NCI-H524 treated with DMSO at 0.1 percent for 48 hours (cell line): ENCODE results near the gene VAV2.

Experiments used
- DNase-seq: peaks from one replicate; lab custom pipeline; 2025; lab: John Stamatoyannopoulos, UW

The VAV2 gene

DNA sequence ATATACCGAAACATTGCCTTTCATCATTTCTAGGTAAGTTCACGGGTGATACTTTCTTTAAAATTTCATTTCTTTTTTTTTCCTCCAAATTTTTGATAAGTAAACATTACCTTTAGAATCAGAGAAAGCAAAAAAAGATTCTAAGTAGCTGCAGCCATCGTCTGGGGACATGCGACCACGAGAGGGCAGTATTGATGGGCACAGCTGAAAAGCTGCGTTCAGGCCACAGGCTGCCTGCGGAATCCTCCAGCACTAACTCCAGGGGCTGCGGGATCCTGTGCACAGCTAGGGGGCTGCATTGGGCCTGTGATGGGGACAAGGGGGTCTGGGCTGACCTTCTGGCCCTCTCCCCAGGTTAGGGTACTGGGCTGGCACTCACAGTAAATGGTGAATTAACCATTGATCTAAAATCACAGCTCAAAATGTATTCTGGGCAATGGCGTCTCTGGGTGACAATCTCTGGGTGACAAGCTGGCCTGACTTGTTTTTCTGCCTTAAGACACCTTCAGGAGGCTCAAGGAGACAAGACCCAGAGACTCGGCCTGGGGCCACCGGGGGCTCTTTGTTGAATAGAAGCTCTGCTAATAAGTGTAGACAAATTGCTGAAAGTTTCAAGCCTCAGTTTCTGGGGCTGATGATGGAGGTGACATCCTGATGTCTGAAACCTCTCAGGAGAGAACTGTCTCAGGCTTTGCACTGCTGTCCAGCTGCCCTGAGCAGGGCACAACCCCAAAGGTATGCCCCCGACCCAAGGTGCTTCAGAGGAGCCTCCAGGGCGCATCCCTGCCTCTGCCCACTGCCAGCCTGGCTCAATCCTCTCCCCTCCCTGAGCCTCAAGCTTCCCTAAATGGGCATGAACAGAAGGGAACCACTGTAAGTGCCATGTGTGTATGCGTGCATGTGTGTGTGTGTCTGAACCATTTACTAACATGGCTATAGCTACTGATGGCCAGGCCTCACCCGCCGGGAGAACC, 209.7 kb downstream of the VAV2 start:
- DNase-seq = peak; percentile 9

DNA sequence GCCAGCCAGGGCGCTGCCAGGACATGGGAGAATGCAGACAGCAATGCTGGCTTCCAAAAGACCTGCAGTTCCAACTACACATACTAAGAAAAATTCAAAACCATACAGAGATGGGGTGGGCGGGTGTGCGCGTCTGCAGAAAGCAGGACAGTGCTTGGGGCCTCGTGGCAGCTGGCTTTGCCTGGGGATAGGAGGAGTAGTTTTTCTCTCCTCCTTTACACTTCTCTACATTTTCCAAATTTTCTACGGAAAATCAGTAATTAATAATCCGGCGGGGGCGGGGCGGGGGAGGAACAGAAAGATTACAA, 210.3 kb downstream of the VAV2 start:
- no peak for DNase-seq

DNA sequence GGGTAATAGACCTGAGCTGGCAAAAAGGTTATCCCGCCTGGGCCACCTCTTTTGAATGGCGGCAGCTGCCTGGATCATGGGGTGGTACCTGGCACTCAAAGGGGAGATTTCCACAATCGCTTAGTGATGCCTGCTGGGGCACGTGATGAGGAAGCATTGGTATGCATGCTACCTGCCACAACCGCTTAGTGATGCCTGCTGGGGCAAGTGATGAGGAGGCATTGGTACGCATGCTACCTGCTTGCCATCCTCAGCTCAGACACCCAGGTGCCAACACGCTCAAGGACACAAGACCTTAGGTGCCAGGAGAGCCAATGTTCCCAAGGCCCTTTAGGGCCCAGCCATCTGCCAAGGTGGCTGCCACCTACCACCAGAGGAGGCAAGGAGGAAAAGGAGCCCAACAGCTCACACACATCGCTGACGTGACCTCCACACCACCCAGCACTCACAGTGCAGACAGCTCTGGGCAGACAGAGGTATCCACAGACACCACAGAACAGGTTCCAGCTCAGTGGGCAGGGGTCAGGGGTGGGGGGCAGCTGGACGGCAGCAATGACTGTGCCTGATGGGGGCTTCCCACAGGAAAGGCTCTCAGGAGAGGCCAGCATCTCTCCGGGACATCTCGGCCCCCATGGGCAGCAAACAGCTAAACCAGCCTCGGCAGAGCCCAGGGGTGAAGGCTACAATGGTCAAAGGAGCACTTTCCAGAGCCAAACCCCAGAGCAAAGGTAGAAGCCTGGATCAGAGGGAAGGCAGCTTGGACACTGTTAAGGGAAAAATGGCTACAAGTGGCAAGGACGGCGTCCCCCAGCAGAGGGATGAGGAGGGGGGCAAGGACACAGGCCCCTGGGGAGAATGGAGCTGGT, 210.9 kb downstream of the VAV2 start:
- DNase-seq = no peak

DNA sequence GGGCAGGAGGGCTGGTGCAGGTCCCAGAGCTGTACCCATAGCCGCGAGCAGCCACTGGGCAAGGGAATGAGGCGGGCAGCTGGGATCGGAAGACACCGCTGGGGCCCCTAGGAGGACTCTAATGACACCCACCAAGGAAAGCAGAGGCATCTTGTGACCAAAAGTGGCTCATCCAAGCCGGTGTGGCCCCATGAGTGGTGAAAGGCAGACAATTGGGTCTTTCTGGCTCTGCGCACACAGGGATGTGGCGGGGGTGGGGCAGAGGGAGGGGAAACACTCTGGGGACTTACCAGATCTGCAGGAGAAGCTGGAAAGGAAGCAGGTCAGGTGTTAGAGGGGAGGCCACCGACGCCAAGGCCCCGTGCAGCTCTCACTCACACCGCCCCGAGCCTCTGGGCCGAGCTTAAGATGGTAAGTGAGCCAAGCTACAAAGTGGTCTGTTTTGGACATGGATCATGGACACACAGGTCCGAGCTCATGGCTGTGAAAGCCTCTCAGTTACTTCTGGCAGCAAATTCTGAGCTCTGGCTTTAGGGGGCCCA, 211.6 kb downstream of the VAV2 start:
- no peak for DNase-seq

DNA sequence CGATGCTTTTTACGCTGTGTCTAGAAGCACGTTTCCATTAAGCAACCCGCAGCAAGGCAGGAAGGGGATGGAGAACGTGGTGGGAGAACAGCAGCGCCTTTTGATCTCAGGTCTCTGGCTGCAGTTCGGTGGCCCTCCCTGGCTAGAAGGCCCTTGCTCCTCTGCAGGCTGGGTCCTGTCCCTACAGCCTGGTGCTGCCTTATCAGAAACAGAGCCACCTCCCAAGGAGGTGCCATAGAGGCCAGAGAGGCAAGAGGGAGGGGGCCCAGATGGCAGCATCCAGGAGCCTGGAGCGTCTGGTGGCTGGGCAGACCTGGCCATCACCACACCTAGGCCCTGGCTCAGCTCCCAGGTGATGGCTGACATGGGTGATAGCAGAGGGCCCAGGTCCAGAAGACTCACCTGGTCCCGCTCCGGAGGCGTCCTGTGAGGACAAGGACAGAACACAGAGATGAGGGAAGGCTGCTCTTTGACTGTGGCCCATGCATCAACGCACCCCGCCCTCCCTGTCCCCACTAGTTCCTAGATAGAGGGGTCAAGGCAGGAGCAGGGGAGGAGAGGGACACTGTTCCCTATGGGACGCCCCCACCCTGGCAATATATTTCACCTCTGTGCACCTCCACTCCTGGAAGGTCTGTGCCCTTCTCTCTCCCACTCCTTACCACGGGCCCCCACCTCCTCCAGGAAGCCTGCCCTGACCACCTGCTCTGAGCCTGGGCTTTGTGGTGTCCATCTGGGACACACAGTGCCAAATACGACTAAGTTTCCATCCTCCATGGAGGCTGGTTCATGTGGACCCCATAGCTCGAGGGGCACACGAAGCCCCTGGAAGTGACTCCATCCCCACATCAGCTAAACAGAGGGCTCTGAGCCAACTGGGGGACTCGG, 212.4 kb downstream of the VAV2 start:
- no peak for DNase-seq

DNA sequence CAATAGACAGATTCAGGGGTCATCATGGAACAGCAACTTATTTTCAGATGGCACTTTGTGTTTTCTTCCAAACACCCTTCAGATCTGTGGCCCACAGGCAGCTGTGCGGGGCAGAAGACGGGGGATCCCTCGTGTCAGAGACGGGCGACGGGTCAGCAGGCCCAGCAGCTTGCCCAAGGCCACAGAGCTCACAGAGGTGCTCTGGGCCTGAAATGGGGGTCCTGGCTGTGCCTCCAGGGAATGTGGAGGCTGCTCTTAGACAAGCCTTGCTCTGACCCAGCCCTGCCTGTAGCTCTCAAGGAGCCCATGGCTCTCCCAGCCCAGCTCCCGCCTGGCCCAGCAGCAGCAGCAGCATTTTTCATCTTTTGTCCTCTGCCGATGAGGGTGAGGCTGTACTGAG, 213.0 kb downstream of the VAV2 start:
- no peak for DNase-seq

DNA sequence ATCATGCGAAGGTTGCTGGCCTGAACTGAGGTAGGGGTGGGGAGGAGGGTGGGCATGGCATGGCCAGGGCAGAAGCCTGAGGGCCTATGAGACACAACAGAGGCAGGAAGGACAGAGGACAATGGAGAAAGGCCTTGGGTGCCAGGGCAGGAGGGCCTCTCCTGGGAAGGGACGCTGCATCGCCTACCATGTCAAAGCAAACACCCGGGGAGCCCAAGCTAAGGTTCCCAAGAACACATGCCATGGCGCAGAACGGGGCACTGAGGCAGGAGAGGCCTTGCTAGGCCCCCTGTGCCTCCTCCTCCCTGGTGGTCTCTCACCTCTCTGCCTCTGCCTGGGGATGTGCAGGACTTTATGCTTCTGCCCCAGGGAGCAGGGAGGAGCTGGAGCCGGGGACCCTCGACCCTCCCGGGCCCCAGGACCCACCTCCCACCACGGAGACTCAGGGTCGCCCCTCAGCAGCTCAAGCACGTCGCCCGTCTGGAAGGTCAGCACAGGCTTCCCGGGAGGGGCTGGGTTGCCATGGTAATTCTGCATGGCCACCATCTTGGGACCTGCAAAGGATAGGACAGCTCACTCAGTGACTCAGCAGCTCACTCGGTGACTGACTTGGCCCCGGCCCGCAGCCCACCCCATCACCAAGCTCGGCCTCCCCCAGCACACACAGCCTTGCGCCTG, 213.6 kb downstream of the VAV2 start:
- no peak for DNase-seq

DNA sequence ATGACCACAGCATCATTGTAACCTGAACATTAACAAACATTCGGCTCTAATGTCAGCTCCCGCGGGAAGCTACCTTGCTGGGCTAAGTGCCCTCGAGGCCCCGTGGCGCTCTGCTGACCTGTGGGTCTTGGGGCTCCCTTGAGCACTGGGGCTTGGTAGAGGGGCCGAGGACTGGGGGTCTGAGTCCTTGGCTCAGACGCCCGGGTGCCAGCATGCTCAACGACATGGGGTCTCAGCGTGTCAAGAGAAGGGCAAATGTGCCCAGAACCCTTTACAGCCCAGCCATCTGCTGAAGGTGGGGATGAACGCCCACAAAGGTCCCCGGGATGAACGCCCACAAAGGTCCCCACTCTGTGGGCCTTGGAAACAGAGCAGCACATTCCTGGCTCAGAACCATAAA, 214.3 kb downstream of the VAV2 start:
- no peak for DNase-seq

DNA sequence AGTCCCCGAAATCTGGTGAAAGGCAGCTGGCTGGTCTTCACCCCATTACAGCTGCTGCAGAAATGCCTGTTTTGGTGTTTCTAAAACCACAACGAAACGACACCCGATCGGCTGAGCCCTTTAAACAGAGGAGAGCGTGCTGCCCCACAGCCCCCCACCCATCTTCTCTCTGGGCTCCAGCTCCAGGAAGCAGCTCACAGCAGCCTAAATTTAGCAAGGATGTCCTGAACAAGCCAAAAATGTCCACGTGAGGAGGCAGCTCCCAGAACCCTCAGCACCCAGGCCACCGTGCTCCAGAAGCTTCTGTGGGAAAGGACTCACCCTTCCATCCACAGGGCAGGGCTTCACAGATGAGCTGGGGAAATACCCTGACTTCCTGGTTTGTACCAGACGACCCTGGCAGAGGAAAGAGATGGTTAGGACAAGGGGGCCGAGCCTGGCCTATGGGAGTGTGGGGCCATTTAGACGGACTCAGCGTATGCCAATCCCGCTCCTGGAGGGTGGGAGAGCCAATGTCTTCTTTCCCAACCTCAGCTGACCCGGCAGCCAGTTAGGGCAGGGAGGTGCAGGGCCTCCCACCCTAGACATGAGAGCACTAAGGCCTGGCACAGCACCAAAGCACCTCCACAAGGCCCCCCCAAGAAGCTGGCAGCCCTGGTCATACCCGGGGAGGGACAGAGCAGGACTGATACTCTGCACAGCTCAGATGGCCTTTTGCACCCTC, 214.9 kb downstream of the VAV2 start:
- no peak for DNase-seq

DNA sequence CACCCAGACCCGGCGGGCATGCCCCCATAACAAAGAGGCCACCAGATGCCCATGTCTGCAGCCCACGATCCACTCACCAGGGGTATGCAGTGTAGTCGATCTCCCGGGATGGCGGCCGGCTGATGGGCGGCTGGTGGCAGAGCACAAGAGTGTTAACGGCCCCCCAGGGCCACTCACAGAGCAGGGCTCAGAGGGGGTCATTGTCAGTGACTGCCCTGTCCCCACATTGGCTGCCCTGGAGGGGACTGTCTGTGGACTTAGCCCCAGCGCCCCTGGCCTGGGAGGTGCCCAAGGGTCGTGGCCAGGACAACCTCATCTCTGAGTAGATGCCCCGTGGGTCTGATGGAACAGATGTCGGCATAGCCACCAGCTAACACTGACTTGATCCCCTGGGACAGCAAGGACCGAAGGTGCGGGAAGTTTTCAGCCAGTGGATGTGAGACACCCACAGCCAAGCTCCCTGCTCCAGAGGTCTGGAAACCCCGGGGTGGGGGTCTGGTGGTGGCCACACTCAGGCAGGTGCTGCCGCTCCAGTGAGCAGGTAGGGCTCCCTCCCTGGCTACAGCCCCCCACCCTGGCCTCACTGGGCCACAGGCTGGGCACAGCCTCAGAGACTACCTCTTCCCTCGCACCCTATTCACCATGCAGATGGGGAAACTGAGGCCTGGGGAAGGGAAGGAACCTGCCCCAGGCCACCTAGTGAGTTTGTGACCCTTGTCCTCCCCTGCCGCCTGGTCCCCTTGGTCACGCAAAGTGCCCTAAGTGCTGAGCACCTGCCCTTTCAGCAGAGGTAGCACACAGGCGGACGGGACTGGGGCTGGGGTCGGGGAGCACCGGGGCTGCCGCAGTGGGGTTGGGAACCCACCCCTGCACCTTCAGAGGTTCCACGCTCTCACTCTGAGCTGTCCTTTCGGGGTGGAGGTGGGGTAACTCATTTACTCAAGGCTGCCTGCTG, 215.9 kb downstream of the VAV2 start:
- no peak for DNase-seq

DNA sequence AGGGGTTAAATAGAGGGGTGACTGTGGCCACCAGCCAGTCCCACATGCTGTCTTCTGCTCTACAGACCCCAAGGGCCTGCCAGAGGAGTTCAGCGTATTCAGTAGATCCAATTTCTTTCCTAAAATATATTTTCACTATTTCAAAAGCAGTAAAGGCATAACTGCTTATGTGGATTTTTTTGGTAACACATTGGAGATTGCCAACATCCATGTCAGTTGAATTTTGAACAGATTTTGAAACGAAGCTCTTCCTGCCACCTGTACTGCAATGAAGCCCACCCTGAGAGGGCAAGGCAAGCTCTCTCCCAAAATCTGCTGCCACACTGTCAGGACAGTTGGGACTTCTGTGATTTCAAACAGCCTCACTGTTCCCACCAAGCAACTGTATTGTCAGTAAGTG, 216.8 kb downstream of the VAV2 start:
- DNase-seq = no peak

DNA sequence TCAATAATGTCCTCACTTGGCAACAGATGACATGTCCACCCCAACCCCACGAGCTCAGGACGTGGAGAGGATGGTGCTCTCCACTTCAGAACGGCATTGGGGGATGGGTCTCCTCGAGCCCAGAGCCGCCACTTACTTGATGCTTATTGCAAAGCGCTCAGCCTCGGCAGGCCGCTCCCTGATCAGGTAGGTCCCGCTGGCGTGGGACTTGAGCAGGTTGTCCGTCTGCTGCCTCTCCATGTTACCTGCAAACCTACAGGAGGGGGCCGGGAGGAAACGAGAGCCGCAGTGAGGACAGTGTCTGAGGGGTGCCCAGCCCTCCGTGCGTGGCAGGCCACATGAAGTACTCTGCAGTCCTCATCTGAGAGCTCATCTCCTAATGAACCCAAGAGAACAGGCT, 217.3 kb downstream of the VAV2 start:
- no peak for DNase-seq

DNA sequence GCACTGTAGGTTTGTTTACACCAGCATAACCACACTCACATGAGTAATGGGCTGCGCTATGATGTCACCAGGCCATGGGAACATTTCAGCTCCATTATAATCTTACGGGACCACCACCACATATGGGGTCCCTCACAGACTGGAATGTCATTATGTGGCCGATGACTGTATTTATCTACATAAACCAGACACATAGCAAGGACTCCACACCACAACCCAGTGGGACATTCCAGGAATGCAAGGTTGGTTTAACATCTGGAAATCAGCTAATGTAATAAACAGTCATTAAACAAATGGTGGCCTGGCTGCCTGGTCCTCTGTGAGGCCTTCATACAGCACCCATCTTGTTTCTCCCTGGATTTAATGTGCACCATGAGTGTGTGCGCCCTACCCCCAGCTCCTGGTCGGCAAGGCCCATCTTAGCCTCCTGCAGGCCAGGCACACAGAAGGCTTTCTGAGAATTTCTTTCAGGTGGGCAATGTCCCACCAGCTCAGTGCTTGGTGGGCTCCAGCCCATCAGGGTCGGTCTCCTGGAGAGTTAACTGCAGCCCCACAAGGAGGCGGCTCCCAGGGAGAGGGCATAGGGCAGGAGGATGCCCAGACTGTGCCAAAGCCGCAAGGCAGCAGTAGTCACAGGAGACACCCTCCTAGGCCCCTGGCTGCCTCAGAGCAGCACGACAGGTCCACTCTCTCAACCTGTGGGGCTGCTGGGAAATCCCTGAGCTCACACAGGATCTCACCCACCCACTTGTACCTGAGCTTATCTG, 218.1 kb downstream of the VAV2 start:
- no peak for DNase-seq

DNA sequence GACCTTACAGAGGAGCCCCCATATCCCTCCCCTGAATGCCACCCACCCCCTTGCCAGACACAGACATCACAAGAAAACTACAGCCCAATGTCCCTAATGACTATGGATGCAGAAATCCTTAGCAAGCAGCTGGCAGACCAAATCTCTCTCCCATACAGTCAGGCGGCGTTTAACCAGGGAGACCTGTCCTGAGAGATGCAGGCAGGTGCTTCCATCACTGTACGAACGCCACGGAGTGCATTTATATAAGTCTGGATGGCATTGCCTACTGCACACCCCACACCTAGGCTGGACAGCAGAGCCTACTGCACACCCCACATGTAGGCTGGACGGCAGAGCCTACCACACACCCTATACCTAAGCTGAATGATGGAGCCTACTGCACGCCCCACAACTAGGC, 219.5 kb downstream of the VAV2 start:
- DNase-seq = no peak

DNA sequence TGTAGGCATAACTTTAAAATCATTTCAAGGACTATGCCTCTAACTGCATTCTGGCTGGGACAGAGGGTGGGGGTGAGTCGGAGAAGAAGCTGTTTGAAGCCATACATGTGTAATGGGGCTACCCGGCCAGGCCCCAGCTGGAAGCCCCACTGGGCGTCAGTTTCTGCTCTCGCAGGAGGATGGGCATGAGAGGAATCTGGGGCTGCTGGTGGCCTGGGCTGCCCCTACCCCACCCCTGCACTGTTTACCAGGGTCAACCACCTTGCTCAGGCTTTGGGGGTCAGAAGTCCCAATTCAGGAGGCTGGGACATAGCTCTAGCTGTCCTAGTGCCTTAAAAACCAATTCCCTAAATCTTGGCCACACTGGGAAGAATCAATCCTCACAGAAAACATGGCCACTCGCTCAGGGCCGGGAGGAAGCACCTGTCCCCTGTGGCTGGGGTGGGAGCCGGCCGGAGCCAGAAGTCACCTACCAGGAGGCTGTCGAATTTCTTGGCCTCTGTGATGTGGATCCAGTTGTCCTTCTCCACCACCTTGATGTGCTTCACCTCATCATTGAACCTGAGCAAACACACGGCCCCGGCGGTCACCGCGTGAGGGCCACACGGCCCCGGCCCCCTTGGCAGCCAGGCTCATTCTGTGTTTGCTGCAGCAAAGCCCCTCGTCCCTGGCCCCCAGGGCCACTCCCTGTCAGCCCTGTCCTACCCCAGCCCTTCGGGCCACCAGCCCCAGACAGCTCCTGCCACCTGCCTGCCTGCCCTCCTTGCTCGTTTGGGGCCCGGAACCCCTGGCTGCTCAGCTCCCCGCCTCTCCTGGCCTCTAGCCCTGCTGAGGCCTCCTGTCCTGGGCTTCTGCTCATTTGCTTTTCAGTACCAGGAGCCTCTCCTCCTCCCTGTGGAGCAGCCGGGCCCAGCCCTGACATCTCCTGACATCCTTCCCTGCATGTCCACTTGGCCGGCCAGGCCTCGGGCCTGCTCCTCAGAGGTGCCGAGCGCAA, 220.3 kb downstream of the VAV2 start:
- DNase-seq = no peak

DNA sequence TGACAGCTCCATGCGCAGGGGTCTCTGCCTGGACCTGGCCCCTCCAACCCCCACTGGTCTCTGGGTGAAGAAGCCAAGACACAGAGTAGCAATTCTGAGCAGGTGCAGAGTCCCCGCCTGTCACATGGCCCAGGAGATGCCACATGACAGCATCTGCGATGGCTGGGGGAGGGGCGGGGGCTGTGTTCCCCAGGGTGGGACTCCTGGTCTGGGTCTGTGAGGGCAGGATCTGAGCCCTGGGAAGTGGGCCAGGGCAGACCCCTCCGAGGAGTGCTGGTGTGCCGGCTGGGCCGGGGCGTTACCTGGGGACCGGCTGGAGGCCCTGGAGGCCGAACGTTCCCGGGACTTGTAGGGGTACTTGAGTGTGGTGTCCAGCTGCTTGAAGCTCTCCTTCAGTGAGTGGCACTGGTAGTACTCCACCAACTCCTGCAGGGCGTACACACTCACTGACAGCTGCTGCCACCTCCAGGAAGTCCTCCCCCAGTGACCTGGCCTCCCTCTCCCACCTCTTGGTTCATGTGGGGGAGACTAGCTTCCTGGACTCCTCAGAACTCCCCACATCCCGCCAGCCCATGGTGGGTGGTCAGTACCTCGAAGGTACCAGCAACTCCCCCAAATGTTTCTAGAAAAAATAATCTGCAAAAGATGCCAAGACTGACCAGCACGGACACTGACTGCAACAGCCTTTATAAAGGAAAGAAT, 221.9 kb downstream of the VAV2 start:
- peak; percentile 27 for DNase-seq
